Ovary (tissue), 10 donors: ENCODE data around the gene MTG1. TPM values are rescaled to one million over a fixed set of nuclear protein-coding genes. Genes with fewer than 3 reads are reported as not detected.

ENCODE experiments used
- DNase-seq, 5 donors: peaks; one replicate each; pipeline ENCODE4 v3.0.0-alpha.2; 2019 to 2020
- H3K27ac ChIP-seq, 2 donors: fragments of 200-600 bp; one replicate each; pipeline versions ENCODE4 v1.5.1 to v1.8.0; 2019 to 2022
- H3K27me3 ChIP-seq: fragments of 200-600 bp; one replicate; pipeline ENCODE4 v1.8.0; 2022
- H3K36me3 ChIP-seq: fragments of 200-600 bp; sonication (generic); one replicate; pipeline ENCODE4 v1.5.1; 2019
- H3K4me1 ChIP-seq: one replicate; pipeline ENCODE4 v1.8.1; 2013; ENCODE audit warnings: mild to moderate bottlenecking, moderate library complexity; ENCODE audit not compliant: insufficient read depth
- H3K4me3 ChIP-seq: fragments of 200-600 bp; sonication (generic); one replicate; pipeline ENCODE4 v1.5.1; 2017
- H3K9me3 ChIP-seq, 2 donors: fragments of 200-600 bp in 1 of 2; sonication (generic) in 1 of 2; one replicate each; pipeline versions ENCODE4 v1.5.1 to v1.8.1; 2013 to 2019; ENCODE audit warnings: mild to moderate bottlenecking in 1 of 2, moderate library complexity in 1 of 2
- CTCF ChIP-seq, 3 donors: fragments of 450-650 bp in 2 of 3; fragments of 200-600 bp in 1 of 3; IDR thresholded peaks; one replicate each; pipeline versions ENCODE4 v1.5.1 to v1.8.0; 2016 to 2022; ENCODE audit warnings: antibody characterized with exemption in 3 of 3, mild to moderate bottlenecking in 1 of 3
- EP300 ChIP-seq: sonication (generic); formaldehyde crosslinking; IDR thresholded peaks from one replicate; pipeline ENCODE4 v1.6.1; 2017; ENCODE audit warnings: antibody characterized with exemption
- POLR2A ChIP-seq: fragments of 450-650 bp; IDR thresholded peaks from one replicate; pipeline ENCODE4 v1.6.1; 2017; ENCODE audit warnings: antibody characterized with exemption, mild to moderate bottlenecking, moderate library complexity
- WGBS, 3 donors: extraction: QIAGEN DNeasy Blood & Tissue Kit in 1 of 3; methylation state at CpG; one replicate each; pipeline versions ENCODE4 v1.1.5 to v1.1.7; 2013 to 2017; 5-methylcytosine and 5-hydroxymethylcytosine counted together
- intact Hi-C, 4 donors: fragments of 100-400 bp; cut with DNase I; formaldehyde crosslinking; loops; one replicate each; pipeline versions ENCODE4 v1.11.0 to v1.15.1; 2022 to 2023
- long read RNA-seq, 3 donors: library from polyadenylated mRNA in 2 of 3; unstranded in 2 of 3; transcript quantifications; one replicate each; pipeline ENCODE4 v2.0.0 and lab custom pipeline, GENCODE V29; 2021 to 2026
- polyA plus RNA-seq, 2 donors: library from polyadenylated mRNA; stranded (reverse); fragments of 200-250 nt in 1 of 2; fragments of 350-450 nt in 1 of 2; fragmentation: Illumina TruSeq in 1 of 2; extraction: RNeasy Lipid Tissue Mini Kit (QIAGEN cat#74804) in 1 of 2; gene quantifications; one replicate each; pipeline ENCODE4 v1.2.3, GENCODE V29; 2013 to 2014
- total RNA-seq, 7 donors: library from RNA; depleted of rRNA in 2 of 7; stranded (reverse); fragments of >200 nt in 2 of 7; fragmentation: NEBNext Ultra II Directional in 3 of 7; extraction: Animal tissue kit (Norgen Biotek cat#: 25700) in 3 of 7; gene quantifications; one replicate each; pipeline versions ENCODE4 v1.1.0 to v1.2.4, GENCODE V29; 2016 to 2023
- donor health status: DM: no; HTN: no; CAD: no; lungs with moderate emphysema.
- donor health status: DM: no; HTN: no; CAD: no.
- donor health status: Bipolar disorder and iron deficiency.
- donor health status: DM: yes; HTN: yes; CAD: no.
- donor health status: DM: no; HTN: no; CAD: no.
- donor health status: DM: yes; HTN: yes; CAD: no.

MTG1 gene
- total RNA-seq: 10 to 100 TPM; 23.1 to 55.1 (median 32.5) TPM
- polyA plus RNA-seq: 10 to 100 TPM; 33.7 to 34.9 TPM
- long read RNA-seq, donor 1, transcript MTG1-205 (11 exons, 1,283 nt): minor isoform, 9 of 188 reads
- long read RNA-seq, donor 1, transcript MTG1-201 (11 exons, 1,560 nt): major isoform, 111 of 188 reads
- long read RNA-seq, donor 1, transcript MTG1-208 (6 exons, 693 nt): minor isoform, 18 of 188 reads
- long read RNA-seq, donor 1, transcript MTG1-203 (10 exons, 2,730 nt): minor isoform, 6 of 188 reads
- long read RNA-seq, donor 1, partial matches to known transcripts: 24 of 188 reads
- long read RNA-seq, donor 1, other reads (novel, unspliced or antisense): 20 of 188 reads
- long read RNA-seq, donor 2, transcript MTG1-201 (11 exons, 1,560 nt): major isoform, 30 of 90 reads
- long read RNA-seq, donor 2, partial matches to known transcripts: 56 of 90 reads
- long read RNA-seq, donor 2, other reads (novel, unspliced or antisense): 0 of 90 reads
- long read RNA-seq, donor 3, transcript MTG1-208 (6 exons, 693 nt): minor isoform, 6 of 82 reads
- long read RNA-seq, donor 3, transcript MTG1-201 (11 exons, 1,560 nt): major isoform, 47 of 82 reads
- long read RNA-seq, donor 3, partial matches to known transcripts: 4 of 82 reads
- long read RNA-seq, donor 3, other reads (novel, unspliced or antisense): 23 of 82 reads

GRCh38 chr10:133394064-133394663, at the start of gene MTG1:
Gene MTG1 (plus strand): TSS chr10:133394157. CDS start chr10:133394221, 64 bp downstream.
- peak in 2 of 3 donors; percentile 29 to 42 for TF ChIP-seq CTCF (IDR thresholded peaks at IDR 0.05)
- peak; percentile 62 for TF ChIP-seq POLR2A
- TF ChIP-seq EP300: no peak
- Histone ChIP-seq H3K4me1 (peaks cover 4% of the 10 kb centered on the region), H3K27ac (peak within 1 kb of the TSS in 1 of 2 donors; percentile 65), H3K27me3 (no peaks in the 10 kb centered on the region), H3K4me3 (peak within 1 kb of the TSS; percentile 59), H3K36me3 (no peaks in the 10 kb centered on the region), H3K9me3 (no peaks in the 10 kb centered on the region)
- peak; percentile 93 to 98 (median 97) for DNase-seq
- WGBS, 3 donors: 0% methylated on average over 43 to 69 of the region's 69 CpGs
- intact Hi-C loops: no loop called here

GRCh38 chr10:133344236-133344635, 49.7 kb upstream of the MTG1 start:
- H3K27me3 ChIP-seq: no peaks in the 10 kb centered on the region
- no peak overlapping the region for H3K27ac ChIP-seq
- 51 to 63% (median 62%) methylated on average over 5 of the region's 5 CpGs for WGBS, 3 donors
- DNase-seq: no peak
- H3K36me3 ChIP-seq: no peaks in the 10 kb centered on the region
- H3K4me3 ChIP-seq: no peak overlapping the region
- intact Hi-C loops: no loop called here
- TF ChIP-seq POLR2A (no peak), CTCF (IDR thresholded peaks at IDR 0.05) (no peak), EP300 (no peak)
- H3K4me1 ChIP-seq: no peaks in the 10 kb centered on the region
- H3K9me3 ChIP-seq: peaks cover 0 to 5% of the 10 kb centered on the region in 2 donors

GRCh38 chr10:133346413-133346812, 47.5 kb upstream of the MTG1 start:
- no peak for DNase-seq
- Histone ChIP-seq H3K4me3 (no peak overlapping the region), H3K36me3 (no peaks in the 10 kb centered on the region), H3K27ac (no peak overlapping the region), H3K4me1 (no peaks in the 10 kb centered on the region), H3K9me3 (peaks cover 0 to 2% of the 10 kb centered on the region in 2 donors), H3K27me3 (no peaks in the 10 kb centered on the region)
- WGBS, 3 donors: 46 to 58% (median 51%) methylated on average over 11 of the region's 11 CpGs
- TF ChIP-seq EP300 (no peak), CTCF (IDR thresholded peaks at IDR 0.05) (no peak), POLR2A (no peak)
- intact Hi-C loops: no loop called here

- intact Hi-C loops: no loop called here
- Histone ChIP-seq H3K27me3 (no peaks in the 10 kb centered on the region), H3K36me3 (no peaks in the 10 kb centered on the region), H3K27ac (no peak overlapping the region), H3K4me1 (no peaks in the 10 kb centered on the region), H3K9me3 (no peaks in the 10 kb centered on the region), H3K4me3 (no peak overlapping the region)
- TF ChIP-seq POLR2A (no peak), EP300 (no peak), CTCF (IDR thresholded peaks at IDR 0.05) (no peak)
- DNase-seq: no peak
- 40 to 49% (median 44%) methylated on average over 14 to 16 of the region's 16 CpGs for WGBS, 3 donors
Observed at GRCh38 chr10:133347710-133348517, 46.0 kb upstream of the MTG1 start.
